ENCODE results near the gene COIL.
"Not testable (repeated sequence)": the region's sequence is repeated elsewhere in the genome, so short reads cannot be mapped to it uniquely, and the experiment has no call there.

COIL gene

GRCh38 chr17:56977673-56978395, 17.0 kb upstream of the COIL start, which contains the start of gene SCPEP1:
Gene SCPEP1, plus strand, starts transcription at chr17:56978131. Its CDS starts 29 bp downstream, at chr17:56978160.
- DNase-seq: peak; percentile 50

- DNase-seq: no peak
These were observed 16.2 kb upstream of the COIL start for GRCh38 chr17:56976941-56977608.

- no peak for DNase-seq
These were observed 14.8 kb upstream of the COIL start for GRCh38 chr17:56975656-56976055.

GRCh38 chr17:56974055-56974454, 13.2 kb upstream of the COIL start:
- no peak for DNase-seq

GRCh38 chr17:56973520-56973919, 12.7 kb upstream of the COIL start:
- no peak for DNase-seq

- DNase-seq: no peak
These were observed 11.4 kb upstream of the COIL start for GRCh38 chr17:56972111-56972730.

GRCh38 chr17:56970974-56971373, 10.1 kb upstream of the COIL start:
- DNase-seq: no peak

GRCh38 chr17:56966338-56966737, 5.5 kb upstream of the COIL start:
- peak; percentile 95 for DNase-seq

GRCh38 chr17:56965681-56966080, 4.8 kb upstream of the COIL start:
- not testable (repeated sequence) for DNase-seq

- not testable (repeated sequence) for DNase-seq
These were observed 4.4 kb upstream of the COIL start for GRCh38 chr17:56965241-56965640.

GRCh38 chr17:56956992-56957391, 3.9 kb downstream of the COIL start:
- DNase-seq: no peak

- DNase-seq: no peak
These were observed 11.3 kb downstream of the COIL start for GRCh38 chr17:56949595-56949994.

GRCh38 chr17:56948491-56948890, 12.4 kb downstream of the COIL start:
- no peak for DNase-seq

- DNase-seq: no peak
These were observed 13.1 kb downstream of the COIL start for GRCh38 chr17:56947741-56948140.

- DNase-seq: no peak
These were observed 14.8 kb downstream of the COIL start for GRCh38 chr17:56945938-56946505.

GRCh38 chr17:56943505-56944125, 17.2 kb downstream of the COIL start:
- DNase-seq: no peak

GRCh38 chr17:56939869-56940484, 20.9 kb downstream of the COIL start:
- peak; percentile 14 for DNase-seq

- not testable (repeated sequence) for DNase-seq
These were observed 22.6 kb downstream of the COIL start for GRCh38 chr17:56938206-56938605.

GRCh38 chr17:56937687-56938086, 23.2 kb downstream of the COIL start:
- DNase-seq: no peak

- DNase-seq: no peak
These were observed 24.0 kb downstream of the COIL start for GRCh38 chr17:56936697-56937322.

- DNase-seq: no peak
These were observed 25.4 kb downstream of the COIL start for GRCh38 chr17:56935461-56935860.

GRCh38 chr17:56934280-56934679, 26.6 kb downstream of the COIL start:
- no peak for DNase-seq
